Measurements from ENCODE around the gene KLHDC8A. TPM values are rescaled to one million over a fixed set of nuclear protein-coding genes. Genes with fewer than 3 reads are reported as not detected.
A peak's percentile ranks its signal among the peaks of the same experiment; 100 is the strongest.

The KLHDC8A gene
- total RNA-seq, 1 donor from 2014 or later, result 0.78 TPM

GRCh38 chr1:205358579-205358978 is 1.9 kb upstream of the KLHDC8A start:
- peaks cover 20% of the 10 kb centered on the region for H3K27me3 ChIP-seq
- no peak for ATAC-seq
- TF ChIP-seq, protein P1, sequence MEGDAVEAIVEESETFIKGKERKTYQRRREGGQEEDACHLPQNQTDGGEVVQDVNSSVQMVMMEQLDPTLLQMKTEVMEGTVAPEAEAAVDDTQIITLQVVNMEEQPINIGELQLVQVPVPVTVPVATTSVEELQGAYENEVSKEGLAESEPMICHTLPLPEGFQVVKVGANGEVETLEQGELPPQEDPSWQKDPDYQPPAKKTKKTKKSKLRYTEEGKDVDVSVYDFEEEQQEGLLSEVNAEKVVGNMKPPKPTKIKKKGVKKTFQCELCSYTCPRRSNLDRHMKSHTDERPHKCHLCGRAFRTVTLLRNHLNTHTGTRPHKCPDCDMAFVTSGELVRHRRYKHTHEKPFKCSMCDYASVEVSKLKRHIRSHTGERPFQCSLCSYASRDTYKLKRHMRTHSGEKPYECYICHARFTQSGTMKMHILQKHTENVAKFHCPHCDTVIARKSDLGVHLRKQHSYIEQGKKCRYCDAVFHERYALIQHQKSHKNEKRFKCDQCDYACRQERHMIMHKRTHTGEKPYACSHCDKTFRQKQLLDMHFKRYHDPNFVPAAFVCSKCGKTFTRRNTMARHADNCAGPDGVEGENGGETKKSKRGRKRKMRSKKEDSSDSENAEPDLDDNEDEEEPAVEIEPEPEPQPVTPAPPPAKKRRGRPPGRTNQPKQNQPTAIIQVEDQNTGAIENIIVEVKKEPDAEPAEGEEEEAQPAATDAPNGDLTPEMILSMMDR (IDR thresholded peaks at IDR 0.05), result no peak
- H3K36me3 ChIP-seq, result no peaks in the 10 kb centered on the region
- no peak for DNase-seq
- no peaks in the 10 kb centered on the region for H3K9me3 ChIP-seq
- no peaks in the 10 kb centered on the region for H3K4me1 ChIP-seq
- intact Hi-C loops (cut with DNase I), result loop anchor here (10.0 kb wide), 1 partner anchor 126 kb away; no protein-coding TSS in a partner anchor
- H3K4me3 ChIP-seq, result no peak overlapping the region
- H3K27ac ChIP-seq, result no peak overlapping the region

GRCh38 chr1:205357567-205357966 is 845 bp upstream of the KLHDC8A start:
- Histone ChIP-seq H3K4me3 (no peak overlapping the region), H3K9me3 (no peaks in the 10 kb centered on the region), H3K27me3 (peaks cover 20% of the 10 kb centered on the region), H3K4me1 (no peaks in the 10 kb centered on the region), H3K27ac (no peak overlapping the region), H3K36me3 (no peaks in the 10 kb centered on the region)
- intact Hi-C loops (cut with DNase I), result loop anchor here (10.0 kb wide), 1 partner anchor 127 kb away; no protein-coding TSS in a partner anchor
- ATAC-seq, result no peak
- DNase-seq, result no peak
- TF ChIP-seq, protein P1 (IDR thresholded peaks at IDR 0.05), result no peak

- Histone ChIP-seq H3K9me3 (no peaks in the 10 kb centered on the region), H3K4me3 (no peak overlapping the region), H3K4me1 (no peaks in the 10 kb centered on the region), H3K36me3 (no peaks in the 10 kb centered on the region), H3K27ac (no peak overlapping the region), H3K27me3 (peaks cover 20% of the 10 kb centered on the region)
- TF ChIP-seq, protein P1 (IDR thresholded peaks at IDR 0.05), result no peak
- DNase-seq (peak; percentile 83), ATAC-seq (peak; percentile 87)
- intact Hi-C loops (cut with DNase I), result loop anchor here (10.0 kb wide), 1 partner anchor 130 kb away; no protein-coding TSS in a partner anchor
Observed at GRCh38 chr1:205355075-205355453, 1.7 kb downstream of the KLHDC8A start.

GRCh38 chr1:205354259-205355074 is 2.3 kb downstream of the KLHDC8A start:
- Histone ChIP-seq H3K4me3 (no peak overlapping the region), H3K27me3 (peaks cover 20% of the 10 kb centered on the region), H3K9me3 (no peaks in the 10 kb centered on the region), H3K36me3 (no peaks in the 10 kb centered on the region), H3K27ac (no peak overlapping the region), H3K4me1 (no peaks in the 10 kb centered on the region)
- DNase-seq (no peak), ATAC-seq (peak; percentile 62)
- intact Hi-C loops (cut with DNase I), result loop anchor here (10.0 kb wide), 1 partner anchor 130 kb away; no protein-coding TSS in a partner anchor
- TF ChIP-seq, protein P1 (IDR thresholded peaks at IDR 0.05), result peak; percentile 89

DNA sequence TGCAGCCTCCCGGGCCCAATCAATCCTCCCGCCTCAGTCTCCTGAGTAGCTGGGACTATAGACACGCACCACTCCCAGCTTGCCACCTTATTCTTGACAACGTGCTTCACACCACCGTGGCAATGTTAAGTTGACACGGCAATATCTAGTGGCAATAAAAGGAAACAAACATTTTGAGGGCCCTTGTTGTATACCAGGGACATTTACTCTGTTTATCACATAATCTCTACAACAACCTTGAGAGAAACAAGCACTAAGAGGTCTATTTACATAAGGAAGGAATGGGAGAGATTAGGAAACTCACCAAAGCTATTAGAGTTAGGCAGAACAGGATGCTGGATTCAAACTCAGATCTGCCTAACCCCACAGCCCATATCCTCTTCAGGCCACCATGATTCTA is 3.1 kb downstream of the KLHDC8A start:
- peak; percentile 58 for ATAC-seq
- intact Hi-C loops (cut with DNase I), result loop anchor here (10.0 kb wide), 1 partner anchor 131 kb away; no protein-coding TSS in a partner anchor

More for the DNA sequence above, 3.1 kb downstream of the KLHDC8A start:
- Histone ChIP-seq H3K36me3 (no peaks in the 10 kb centered on the region), H3K4me3 (no peak overlapping the region), H3K4me1 (no peaks in the 10 kb centered on the region), H3K9me3 (no peaks in the 10 kb centered on the region), H3K27ac (no peak overlapping the region), H3K27me3 (peaks cover 15% of the 10 kb centered on the region)
- TF ChIP-seq, protein P1 (IDR thresholded peaks at IDR 0.05), result no peak
- DNase-seq, result no peak
